Stimulated activated memory B cell treated with anti-CD40 and anti-IgM and Interleukin-4, amounts not matched to agents 10 μg/mL and 1 μg/mL and 100 μg/mL, for 72 hours (primary cell): ENCODE measurements around the gene APLN.

Experiments
- ATAC-seq: fragments of 150-1000 bp; cut with Tn5 transposase; 2 replicates; pipeline ENCODE4 v1.10.0; 2021
- H3K27ac Mint-ChIP-seq: one replicate; pipeline ENCODE4 v1.8.0; 2022; ENCODE audit warnings: mild to moderate bottlenecking, mixed read lengths
- H3K27me3 Mint-ChIP-seq: one replicate; pipeline ENCODE4 v1.8.0; 2022; ENCODE audit warnings: mixed read lengths
- H3K36me3 Mint-ChIP-seq: one replicate; pipeline ENCODE4 v1.8.0; 2022; ENCODE audit warnings: mixed read lengths
- H3K4me1 Mint-ChIP-seq: one replicate; pipeline ENCODE4 v1.8.0; 2022; ENCODE audit warnings: mixed read lengths
- H3K4me3 Mint-ChIP-seq: one replicate; pipeline ENCODE4 v1.8.0; 2022; ENCODE audit warnings: mild to moderate bottlenecking, moderate library complexity, mixed read lengths
- H3K9me3 Mint-ChIP-seq: one replicate; pipeline ENCODE4 v1.8.0; 2022; ENCODE audit warnings: mixed read lengths

Gene APLN

DNA sequence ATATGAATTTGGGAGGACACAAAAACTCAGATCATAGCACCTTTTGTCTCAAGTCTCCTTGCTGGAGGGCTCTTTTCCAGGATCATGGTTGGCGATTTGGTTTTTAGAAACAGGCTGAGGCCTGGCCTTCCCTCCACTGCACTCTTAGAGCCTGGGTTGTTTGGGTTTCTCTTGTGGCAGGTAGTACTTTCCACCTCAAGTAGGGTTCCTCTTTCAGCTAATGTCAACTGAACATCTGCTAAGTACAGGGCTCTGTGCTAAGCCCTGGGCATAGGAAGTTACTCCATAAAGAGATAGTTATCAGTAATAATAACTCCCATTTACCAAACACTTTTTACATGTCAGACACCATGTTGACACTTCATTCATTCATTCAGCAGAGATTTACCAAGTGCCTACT lies 28.2 kb upstream of the APLN start:
- no peaks in the 10 kb centered on the region for H3K36me3 Mint-ChIP-seq
- no peak overlapping the region for H3K4me3 Mint-ChIP-seq
- no peaks in the 10 kb centered on the region for H3K27me3 Mint-ChIP-seq
- no peak for ATAC-seq
- H3K9me3 Mint-ChIP-seq = no peaks in the 10 kb centered on the region
- peaks cover 7% of the 10 kb centered on the region for H3K4me1 Mint-ChIP-seq
- peak overlapping the region; percentile 41 for H3K27ac Mint-ChIP-seq

- Mint-ChIP-seq H3K4me1 (peaks cover 17% of the 10 kb centered on the region), H3K27ac (no peak overlapping the region), H3K4me3 (no peak overlapping the region), H3K9me3 (no peaks in the 10 kb centered on the region), H3K36me3 (no peaks in the 10 kb centered on the region), H3K27me3 (no peaks in the 10 kb centered on the region)
- no peak for ATAC-seq
Measured at GRCh38 chrX:129679901-129680300, 25.1 kb upstream of the APLN start.

DNA sequence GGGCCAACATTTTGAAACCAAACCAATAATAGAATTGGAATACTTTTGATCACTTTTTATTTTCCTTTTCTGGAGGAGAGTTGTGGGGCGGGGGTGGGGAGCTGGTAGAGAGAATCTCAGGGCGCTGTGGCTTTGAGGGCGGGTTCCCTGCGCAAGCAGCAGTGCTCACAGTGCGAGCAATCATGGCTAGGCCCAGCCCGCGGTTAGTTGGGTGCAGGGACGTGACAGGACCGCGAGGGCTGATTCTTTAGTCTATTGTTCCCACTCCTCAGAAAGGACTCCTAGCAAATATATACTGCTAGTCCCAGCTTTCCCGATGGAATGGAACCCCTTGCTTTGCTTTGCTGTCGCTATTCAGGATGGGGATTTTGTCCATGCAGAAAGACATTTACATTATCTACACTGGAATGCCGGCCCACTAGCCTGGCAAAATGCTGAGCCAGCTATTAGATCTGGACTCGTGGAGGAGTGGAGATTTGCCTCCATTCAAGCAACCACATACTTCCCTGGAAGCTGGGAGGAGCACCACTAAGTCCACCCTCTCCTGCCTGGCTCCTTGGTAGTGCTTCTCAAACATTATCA lies 23.9 kb upstream of the APLN start:
- peak; percentile 63 for ATAC-seq
- Mint-ChIP-seq H3K27ac (peak overlapping the region; percentile 79), H3K9me3 (no peaks in the 10 kb centered on the region), H3K36me3 (peaks cover 11% of the 10 kb centered on the region), H3K27me3 (no peaks in the 10 kb centered on the region), H3K4me1 (peaks cover 17% of the 10 kb centered on the region), H3K4me3 (peak overlapping the region; percentile 62)

GRCh38 chrX:129667412-129667811 lies 12.7 kb upstream of the APLN start:
- no peak for ATAC-seq
- Mint-ChIP-seq H3K27ac (no peak overlapping the region), H3K9me3 (peaks cover 3% of the 10 kb centered on the region), H3K27me3 (no peaks in the 10 kb centered on the region), H3K4me3 (no peak overlapping the region), H3K4me1 (peaks cover 7% of the 10 kb centered on the region), H3K36me3 (no peaks in the 10 kb centered on the region)

DNA sequence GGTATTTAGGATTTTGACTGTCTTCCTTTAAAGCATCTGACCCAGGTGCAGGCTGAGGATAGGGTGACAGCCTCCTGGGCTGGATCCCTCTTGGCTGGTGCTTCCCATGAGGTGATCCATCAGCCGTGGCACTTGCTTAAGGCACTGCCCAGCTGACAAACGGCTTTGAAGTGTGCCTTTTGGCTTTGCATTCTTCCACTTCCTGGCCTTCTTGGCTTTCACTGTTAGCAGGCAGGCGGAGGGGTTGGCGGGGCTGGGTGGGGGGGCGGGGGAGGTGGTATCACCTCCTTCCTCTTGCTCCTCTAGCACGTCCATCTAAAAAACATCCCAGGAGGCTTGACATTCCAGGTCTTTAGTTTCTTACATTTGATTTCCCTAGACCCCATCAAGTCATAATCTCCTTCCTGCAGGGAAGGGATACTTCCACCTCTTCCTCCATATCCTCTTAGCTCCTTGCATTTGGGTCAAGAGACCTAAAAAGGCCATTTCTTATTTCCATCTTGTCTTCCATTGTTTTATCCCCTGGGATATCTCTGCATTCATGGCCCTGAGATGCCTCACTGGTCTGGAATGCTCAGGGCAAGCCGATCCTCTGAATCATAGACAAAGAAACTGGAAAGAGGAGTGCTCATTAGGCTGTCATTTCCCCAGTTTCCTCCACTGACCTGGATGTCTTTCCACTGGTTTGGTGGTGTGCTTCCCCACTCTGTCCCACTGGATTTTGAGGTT lies 11.3 kb upstream of the APLN start:
- Mint-ChIP-seq H3K27ac (no peak overlapping the region), H3K9me3 (peaks cover 3% of the 10 kb centered on the region), H3K36me3 (no peaks in the 10 kb centered on the region), H3K27me3 (no peaks in the 10 kb centered on the region), H3K4me1 (peaks cover 7% of the 10 kb centered on the region), H3K4me3 (no peak overlapping the region)
- no peak for ATAC-seq

DNA sequence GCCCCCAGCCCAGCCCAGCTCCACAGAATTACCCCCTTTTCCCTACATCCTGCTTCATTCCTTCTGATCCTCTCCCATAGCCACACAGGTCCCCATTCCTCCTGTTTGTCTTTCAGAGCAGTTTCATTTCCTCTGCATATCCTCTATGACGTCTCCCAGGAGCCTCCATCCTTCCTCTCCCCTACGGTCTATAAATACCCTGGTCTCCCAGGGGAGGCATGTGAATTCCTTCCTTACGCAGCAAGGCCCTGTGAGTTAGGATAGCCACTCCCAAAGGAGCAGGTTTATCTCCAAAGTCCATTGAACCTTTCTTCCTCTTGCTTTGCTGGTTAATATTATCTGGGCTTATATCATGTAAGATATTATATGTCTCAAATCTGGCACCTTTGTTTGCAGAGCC lies 8.4 kb upstream of the APLN start:
- no peak overlapping the region for H3K4me3 Mint-ChIP-seq
- H3K4me1 Mint-ChIP-seq = peaks cover 7% of the 10 kb centered on the region
- no peaks in the 10 kb centered on the region for H3K27me3 Mint-ChIP-seq
- no peak overlapping the region for H3K27ac Mint-ChIP-seq
- peaks cover 3% of the 10 kb centered on the region for H3K9me3 Mint-ChIP-seq
- H3K36me3 Mint-ChIP-seq = no peaks in the 10 kb centered on the region
- ATAC-seq = no peak

DNA sequence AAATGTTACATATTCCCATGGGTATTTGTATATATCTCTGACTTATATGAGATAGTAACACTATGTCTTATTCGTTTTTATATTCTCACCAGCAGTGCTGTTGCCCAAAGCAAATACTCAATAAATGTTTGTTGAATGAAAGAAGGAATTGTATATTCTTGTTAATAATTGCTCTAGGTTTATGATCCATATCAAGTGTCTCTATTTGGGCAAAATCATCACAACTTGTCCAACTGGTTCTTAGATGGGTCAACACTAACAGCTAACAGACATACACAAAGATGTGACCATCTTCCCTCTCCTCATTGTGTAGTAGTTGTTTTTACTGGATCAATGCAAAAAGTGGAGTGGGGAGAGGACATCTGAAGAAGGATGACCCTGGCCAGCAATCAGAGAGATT lies 6.6 kb upstream of the APLN start:
- Mint-ChIP-seq H3K4me1 (peaks cover 7% of the 10 kb centered on the region), H3K9me3 (no peaks in the 10 kb centered on the region), H3K36me3 (no peaks in the 10 kb centered on the region), H3K27ac (no peak overlapping the region), H3K27me3 (no peaks in the 10 kb centered on the region), H3K4me3 (no peak overlapping the region)
- ATAC-seq = no peak

DNA sequence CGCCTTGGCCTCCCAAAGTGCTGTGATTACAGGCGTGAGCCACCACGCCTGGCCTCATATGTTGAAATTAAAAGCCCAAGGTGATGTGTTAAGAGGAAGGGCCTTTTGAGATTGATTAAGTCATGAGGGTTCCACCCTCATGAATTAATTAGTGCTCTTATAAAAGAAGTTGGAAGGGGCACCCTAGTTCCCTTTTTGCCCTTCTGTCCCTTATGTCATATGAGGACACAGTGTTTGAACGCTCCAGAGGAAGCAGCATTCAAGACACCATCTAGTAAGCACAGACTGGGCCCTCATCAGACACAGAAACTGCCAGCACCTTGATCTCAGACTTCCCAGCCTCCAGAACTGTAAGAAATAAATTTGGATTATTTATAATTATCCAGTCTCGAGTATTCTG lies 5.1 kb upstream of the APLN start:
- no peaks in the 10 kb centered on the region for H3K36me3 Mint-ChIP-seq
- no peak overlapping the region for H3K4me3 Mint-ChIP-seq
- peaks cover 9% of the 10 kb centered on the region for H3K27me3 Mint-ChIP-seq
- H3K27ac Mint-ChIP-seq = no peak overlapping the region
- peaks cover 15% of the 10 kb centered on the region for H3K4me1 Mint-ChIP-seq
- no peak for ATAC-seq
- H3K9me3 Mint-ChIP-seq = no peaks in the 10 kb centered on the region

DNA sequence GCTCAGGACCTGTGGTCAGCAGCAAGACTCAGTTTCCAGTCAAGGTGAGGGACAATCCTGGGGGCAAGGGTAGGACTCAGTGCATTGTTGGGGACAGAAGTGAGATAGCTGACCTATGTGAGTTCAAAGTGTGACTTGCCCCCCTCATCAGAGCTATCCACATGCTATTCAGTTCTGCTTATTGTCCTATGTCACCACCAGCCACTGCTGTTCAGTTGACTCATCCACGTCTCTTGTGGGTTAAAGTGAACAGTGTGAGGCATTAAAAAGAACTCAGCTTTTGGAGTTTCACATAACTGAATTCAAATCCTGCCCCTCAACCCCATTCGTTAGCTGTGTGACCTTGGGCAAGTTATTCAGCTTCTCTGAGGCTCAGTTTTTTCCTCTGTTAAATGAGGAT lies 4.4 kb upstream of the APLN start:
- peaks cover 9% of the 10 kb centered on the region for H3K27me3 Mint-ChIP-seq
- no peaks in the 10 kb centered on the region for H3K36me3 Mint-ChIP-seq
- ATAC-seq = no peak

DNA sequence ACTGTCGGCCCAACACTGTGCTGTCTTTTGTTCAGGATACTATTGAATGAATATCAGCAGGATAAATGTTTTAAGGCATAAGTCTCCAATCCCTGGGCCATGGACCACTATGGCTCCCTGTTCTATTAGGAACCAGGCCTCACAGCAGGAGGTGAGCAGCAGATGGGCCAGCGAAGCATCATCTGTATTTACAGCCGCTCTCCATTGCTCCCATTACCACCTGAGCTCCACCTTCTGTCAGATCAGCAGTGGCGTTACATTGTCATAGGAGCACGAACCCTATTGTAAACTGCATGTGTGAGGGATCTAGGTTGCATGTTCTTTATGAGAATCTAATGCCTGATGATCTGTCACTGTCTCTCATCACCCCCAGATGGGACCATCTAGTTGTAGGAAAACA lies 3.7 kb upstream of the APLN start:
- no peak overlapping the region for H3K4me3 Mint-ChIP-seq
- no peak for ATAC-seq

More for the DNA sequence above, 4.4 kb upstream of the APLN start:
- Mint-ChIP-seq H3K9me3 (no peaks in the 10 kb centered on the region), H3K27ac (no peak overlapping the region), H3K4me1 (peaks cover 15% of the 10 kb centered on the region), H3K4me3 (no peak overlapping the region)

DNA sequence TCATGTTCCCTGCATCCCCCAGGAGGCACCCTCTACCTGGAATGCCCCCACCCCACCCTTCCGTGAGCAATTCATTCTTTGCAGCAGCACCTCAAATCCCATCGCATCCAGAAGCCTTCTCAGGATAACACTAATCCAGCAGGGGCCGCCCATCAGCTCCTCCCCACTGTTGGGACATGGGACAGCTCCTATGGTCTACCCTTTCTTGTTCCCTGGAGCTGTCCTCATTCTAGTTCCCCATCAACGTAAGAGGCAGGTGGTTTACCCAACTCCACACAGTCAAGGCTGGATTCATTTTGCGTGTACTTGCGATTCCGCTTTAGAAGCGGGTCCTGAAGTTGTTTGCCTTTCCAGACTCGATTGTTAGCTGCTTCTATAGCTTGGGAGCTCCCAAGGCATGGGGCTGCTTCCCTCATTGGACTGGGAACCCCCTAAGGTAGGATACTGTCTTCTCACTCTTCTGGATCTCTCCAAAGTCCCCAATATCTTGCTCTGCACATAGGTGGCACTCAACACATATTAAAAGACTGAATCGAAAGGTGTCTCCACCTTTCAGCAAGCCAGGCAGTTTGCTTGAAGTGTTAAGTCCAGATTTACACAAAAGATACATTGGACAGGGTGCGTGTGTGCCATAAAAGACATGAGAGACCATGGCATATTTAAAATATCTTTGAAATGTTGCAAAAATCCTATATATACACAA lies 942 bp upstream of the APLN start:
- Mint-ChIP-seq H3K36me3 (no peaks in the 10 kb centered on the region), H3K9me3 (no peaks in the 10 kb centered on the region), H3K27me3 (peaks cover 30% of the 10 kb centered on the region), H3K4me1 (peaks cover 15% of the 10 kb centered on the region), H3K27ac (no peak overlapping the region), H3K4me3 (peak overlapping the region; percentile 66)
- no peak for ATAC-seq

More for the DNA sequence above, 3.7 kb upstream of the APLN start:
- no peaks in the 10 kb centered on the region for H3K36me3 Mint-ChIP-seq
- H3K27ac Mint-ChIP-seq = no peak overlapping the region
- peaks cover 13% of the 10 kb centered on the region for H3K27me3 Mint-ChIP-seq
- peaks cover 19% of the 10 kb centered on the region for H3K4me1 Mint-ChIP-seq
- H3K9me3 Mint-ChIP-seq = no peaks in the 10 kb centered on the region

DNA sequence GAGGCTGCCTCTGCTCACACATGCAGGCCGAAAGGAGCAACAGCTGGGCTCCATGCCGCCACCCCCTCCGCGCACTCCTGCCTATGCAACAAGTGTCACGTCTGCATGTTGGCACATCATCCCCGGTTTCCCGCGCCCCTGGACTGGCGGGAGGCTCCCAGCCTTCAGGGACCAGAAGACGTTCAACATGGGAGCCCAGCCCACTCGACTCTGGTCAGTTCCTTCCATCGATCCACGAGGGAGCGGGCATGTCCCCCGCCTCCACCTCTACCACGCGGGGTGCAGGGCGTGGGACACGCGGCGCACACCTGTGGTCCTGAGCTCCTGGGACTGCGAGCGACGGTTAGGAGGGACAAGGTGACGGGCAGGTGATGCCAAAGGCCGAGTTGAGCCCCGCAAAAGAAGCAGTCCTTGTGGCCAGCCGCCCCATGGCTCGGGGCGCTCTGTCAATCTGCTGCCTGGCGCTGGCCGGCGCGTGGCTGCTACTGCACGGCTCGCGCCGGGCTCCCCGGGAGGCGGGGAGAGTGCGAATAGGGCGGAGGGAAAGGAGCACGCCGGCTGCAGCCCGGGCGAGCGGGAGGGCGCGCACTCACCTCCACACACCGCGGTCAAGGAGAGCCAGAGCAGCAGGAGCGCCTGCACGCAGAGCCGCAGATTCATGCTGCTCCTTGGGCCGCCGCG lies 645 bp downstream of the APLN start:
- peaks cover 38% of the 10 kb centered on the region for H3K27me3 Mint-ChIP-seq
- peak overlapping the region; percentile 77 for H3K4me3 Mint-ChIP-seq
- H3K4me1 Mint-ChIP-seq = peaks cover 15% of the 10 kb centered on the region
- H3K9me3 Mint-ChIP-seq = no peaks in the 10 kb centered on the region
- no peaks in the 10 kb centered on the region for H3K36me3 Mint-ChIP-seq
- H3K27ac Mint-ChIP-seq = no peak overlapping the region
- peak; percentile 69 for ATAC-seq

DNA sequence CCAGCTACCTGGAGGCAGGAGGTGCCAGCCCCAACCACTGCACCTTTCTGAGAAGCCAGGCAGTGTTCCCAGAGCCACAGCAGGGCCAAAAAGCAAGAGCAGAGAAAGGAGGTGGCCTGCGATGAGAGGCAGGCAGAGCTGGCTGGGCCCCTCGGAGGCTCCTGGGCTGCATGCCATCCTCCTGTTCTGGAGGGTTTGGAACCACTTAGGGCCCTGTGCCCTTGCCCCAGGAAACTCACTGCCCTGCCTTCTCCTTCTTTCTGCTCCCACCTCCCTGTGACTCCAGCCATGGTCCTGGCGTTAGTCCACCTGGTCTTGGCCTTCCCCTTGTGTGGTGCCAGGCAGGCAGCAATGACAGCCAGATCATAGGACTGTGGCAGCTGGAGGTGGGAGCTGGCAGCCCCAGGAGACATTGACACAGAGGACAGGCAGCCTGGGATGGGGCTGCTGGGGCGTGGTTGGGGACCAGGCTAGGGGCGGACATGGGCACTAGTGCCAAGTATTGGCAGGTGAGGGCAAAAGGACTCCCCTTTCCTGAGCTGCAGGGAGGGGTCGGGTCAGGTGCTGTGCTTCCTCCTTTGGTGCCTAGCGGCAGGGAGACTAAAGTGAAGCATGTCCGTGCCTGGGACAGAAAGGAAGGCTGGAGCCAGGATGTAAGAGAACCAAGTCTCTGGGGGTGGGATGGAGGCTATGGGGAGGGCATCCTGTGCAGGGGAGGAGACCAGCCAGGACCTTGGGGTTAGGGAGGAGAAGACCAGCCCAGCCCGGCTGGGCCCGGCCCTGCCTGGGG lies 1.4 kb downstream of the APLN start:
- Mint-ChIP-seq H3K4me1 (peaks cover 15% of the 10 kb centered on the region), H3K36me3 (no peaks in the 10 kb centered on the region), H3K9me3 (no peaks in the 10 kb centered on the region), H3K27me3 (peaks cover 38% of the 10 kb centered on the region), H3K4me3 (peak overlapping the region; percentile 77), H3K27ac (no peak overlapping the region)
- ATAC-seq = no peak

- ATAC-seq = no peak
- Mint-ChIP-seq H3K4me3 (peak overlapping the region; percentile 36), H3K4me1 (peaks cover 15% of the 10 kb centered on the region), H3K27me3 (peaks cover 40% of the 10 kb centered on the region), H3K36me3 (no peaks in the 10 kb centered on the region), H3K9me3 (no peaks in the 10 kb centered on the region), H3K27ac (no peak overlapping the region)
Measured at GRCh38 chrX:129652565-129653169, 2.1 kb downstream of the APLN start.
